Regular cardiac myocyte (primary cell): Measurements from ENCODE around the gene SASH3. TPM values are rescaled to one million over a fixed set of nuclear protein-coding genes. Genes with fewer than 3 reads are reported as not detected.

Source experiments
- total RNA-seq: library from RNA; depleted of rRNA; stranded (reverse); fragments of >200 nt; gene quantifications from 2 replicates; pipeline ENCODE4 v1.2.3, GENCODE V29; 2014

SASH3 gene
- total RNA-seq = not detected in 2 replicates

DNA sequence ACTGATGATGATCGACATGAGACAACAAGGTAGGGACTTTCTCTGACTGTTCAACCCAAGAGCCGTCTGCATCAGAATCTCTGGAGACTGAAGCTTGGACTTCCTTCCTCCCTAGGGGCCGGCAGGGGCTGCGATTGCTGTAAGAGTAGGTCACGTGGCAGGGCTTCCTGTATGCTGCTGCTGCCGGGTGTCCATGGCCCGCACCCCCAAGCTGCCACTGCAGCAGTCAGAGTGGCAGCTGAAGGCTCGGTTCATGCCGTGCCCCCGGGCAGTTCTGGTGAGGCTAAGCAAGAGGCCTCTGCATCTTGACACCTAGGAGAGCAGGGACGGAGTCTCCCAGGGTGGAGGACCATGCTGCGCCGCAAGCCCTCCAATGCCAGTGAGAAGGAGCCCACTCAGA, at the start of gene SASH3:
TSS of gene SASH3 (plus strand) at position 203 of the 400 bp plus-strand sequence. CDS start at position 352, 149 bp downstream.

DNA sequence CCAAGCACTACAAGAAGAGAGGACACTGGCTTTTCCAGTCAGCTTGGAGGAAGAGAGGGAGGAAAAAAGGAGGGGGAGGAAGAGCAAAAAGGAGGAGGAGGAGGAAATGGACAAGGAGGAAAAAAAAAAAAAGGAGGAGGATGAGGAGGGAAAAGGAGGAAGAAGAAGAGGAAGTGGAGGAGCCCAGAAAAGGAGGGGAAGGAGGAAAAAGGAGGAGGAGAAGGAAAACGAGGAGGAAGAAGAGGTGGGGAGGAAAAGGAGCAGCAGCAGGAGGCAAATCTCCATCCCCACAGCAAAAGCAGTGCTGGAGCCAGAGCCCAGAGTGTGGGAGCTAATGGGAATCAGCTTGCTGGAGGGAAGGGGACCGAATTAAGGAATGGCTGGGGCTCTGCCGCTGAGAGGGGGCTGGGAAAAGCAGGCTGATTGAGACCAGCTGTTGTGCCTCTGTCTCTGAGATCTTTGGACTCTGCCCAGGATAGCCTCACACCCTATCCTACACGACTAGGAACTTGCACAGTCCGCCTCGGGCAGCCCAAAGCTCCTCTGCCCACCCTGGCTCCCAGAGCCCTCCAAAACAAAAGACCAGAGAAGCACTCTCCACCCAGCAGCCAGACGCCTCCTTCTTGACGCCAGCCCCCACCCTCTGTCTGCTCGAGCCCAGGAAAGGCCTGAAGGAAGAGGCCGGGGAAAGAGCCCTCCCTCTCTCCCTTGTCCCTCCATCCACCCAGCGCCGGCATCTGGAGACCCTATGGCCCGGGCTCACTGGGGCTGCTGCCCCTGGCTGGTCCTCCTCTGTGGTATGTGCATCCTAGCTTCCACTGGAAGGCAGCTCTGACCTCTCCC, 41.1 kb upstream of the SASH3 start, which contains the start of gene XPNPEP2:
TSS of gene XPNPEP2 (plus strand) at position 514 of the 843 bp plus-strand sequence. CDS start at position 749, 235 bp downstream.

DNA sequence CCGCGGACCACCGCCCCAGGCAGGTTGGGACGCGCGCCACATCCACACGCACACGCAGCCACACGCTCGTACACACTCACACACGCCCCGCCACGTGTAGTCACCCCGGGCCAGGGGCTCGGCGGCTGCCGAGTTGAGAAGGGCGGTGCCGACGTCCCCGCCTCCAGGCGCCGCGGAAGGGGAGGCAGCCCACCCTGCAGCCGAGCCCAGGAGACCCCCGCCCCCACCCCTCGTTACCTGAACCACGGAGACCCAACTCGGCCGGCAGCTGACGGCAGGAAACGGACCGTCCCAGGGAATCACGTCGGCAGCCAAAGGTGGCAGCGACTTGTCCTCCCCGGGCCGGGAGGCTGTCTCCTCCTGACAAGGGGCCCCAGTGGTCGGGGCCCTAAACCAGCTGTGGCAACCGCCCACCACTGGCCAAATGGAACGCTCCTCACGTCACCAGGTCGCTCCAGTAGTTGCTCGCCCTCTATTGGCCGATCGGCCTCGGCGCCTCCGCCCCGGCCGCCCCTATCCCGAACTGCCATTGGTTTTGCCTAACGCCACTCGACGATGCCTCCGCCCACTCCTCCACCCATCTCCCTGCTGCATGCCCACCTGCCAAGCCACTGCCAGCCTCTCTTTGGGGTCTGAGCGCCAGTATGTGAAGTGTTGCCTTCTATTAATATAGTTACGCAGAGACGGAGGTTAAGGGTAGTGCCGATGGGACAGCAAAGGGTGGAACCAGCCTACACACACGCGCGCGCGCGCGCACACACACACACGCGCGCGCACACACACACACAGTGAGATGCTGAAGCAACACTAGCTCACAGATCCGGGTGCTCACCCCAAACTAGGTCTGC, 63.9 kb downstream of the SASH3 start, which contains the start of gene ZDHHC9:
TSS of gene ZDHHC9 (minus strand) at position 428 of the 848 bp plus-strand sequence. CDS start 1,941 bp downstream, outside the sequence.

Other genes starting within 250 kb of the SASH3 start
- 20.9 and 21.7 TPM in 2 replicates for gene OCRL, start 239.7 kb upstream of the SASH3 start, total RNA-seq
- gene APLN, start 125.0 kb upstream of the SASH3 start, total RNA-seq = 8.8 and 14.9 TPM in 2 replicates
- under 0.01 TPM in 1 of 2 replicates, not detected in the other for gene XPNPEP2, start 41.0 kb upstream of the SASH3 start, total RNA-seq
- gene ZDHHC9, start 63.9 kb downstream of the SASH3 start, total RNA-seq = 14.2 and 22.6 TPM in 2 replicates
- 15.8 and 27.0 TPM in 2 replicates for gene UTP14A, start 126.2 kb downstream of the SASH3 start, total RNA-seq
- gene BCORL1, start 202.7 kb downstream of the SASH3 start, total RNA-seq = 1.3 and 1.4 TPM in 2 replicates